GM18505 (cell line): Measurements from ENCODE around the gene DYNLT1.
"Not testable (repeated sequence)": the region's sequence is repeated elsewhere in the genome, so short reads cannot be mapped to it uniquely, and the experiment has no call there.

Experiments
- ATAC-seq: cut with Tn5 transposase; IDR thresholded peaks from one replicate; pipeline ENCODE4 v1.9.1; 2021; ENCODE audit not compliant: unreplicated experiment
- POLR2A ChIP-seq: IDR thresholded peaks from 4 replicates; pipeline ENCODE4 v1.6.1; 2011; ENCODE audit warnings: borderline replicate concordance; ENCODE audit not compliant: insufficient read depth, insufficient read length; ENCODE audit errors: extremely low read depth

DYNLT1 gene

GRCh38 chr6:158669145-158670035 lies 24.8 kb upstream of the DYNLT1 start:
- no peak for ATAC-seq

GRCh38 chr6:158668707-158669103 lies 24.2 kb upstream of the DYNLT1 start:
- ATAC-seq: no peak
- no peak for TF ChIP-seq POLR2A

More at GRCh38 chr6:158669145-158670035, 24.8 kb upstream of the DYNLT1 start:
- no peak for TF ChIP-seq POLR2A

- no peak for TF ChIP-seq POLR2A
- ATAC-seq: no peak
Measured at GRCh38 chr6:158667360-158667981, 22.9 kb upstream of the DYNLT1 start.

GRCh38 chr6:158666628-158667359 lies 22.3 kb upstream of the DYNLT1 start:
- TF ChIP-seq POLR2A: no peak
- ATAC-seq: no peak

- no peak for ATAC-seq
- TF ChIP-seq POLR2A: no peak
Measured at GRCh38 chr6:158665332-158665731, 20.8 kb upstream of the DYNLT1 start.

- ATAC-seq: no peak
- no peak for TF ChIP-seq POLR2A
Measured at GRCh38 chr6:158663625-158664165, 19.2 kb upstream of the DYNLT1 start.

GRCh38 chr6:158662954-158663624 lies 18.5 kb upstream of the DYNLT1 start:
- no peak for TF ChIP-seq POLR2A
- ATAC-seq: no peak

GRCh38 chr6:158662607-158662953 lies 18.0 kb upstream of the DYNLT1 start:
- no peak for ATAC-seq
- no peak for TF ChIP-seq POLR2A

GRCh38 chr6:158661156-158661685 lies 16.7 kb upstream of the DYNLT1 start:
- no peak for TF ChIP-seq POLR2A
- ATAC-seq: no peak

GRCh38 chr6:158660333-158660754 lies 15.8 kb upstream of the DYNLT1 start:
- TF ChIP-seq POLR2A: no peak
- ATAC-seq: no peak

GRCh38 chr6:158656986-158657385 lies 12.4 kb upstream of the DYNLT1 start:
- ATAC-seq: not testable (repeated sequence)

- no peak for TF ChIP-seq POLR2A
- ATAC-seq: no peak
Measured at GRCh38 chr6:158655569-158656450, 11.3 kb upstream of the DYNLT1 start.

GRCh38 chr6:158654960-158655489 lies 10.5 kb upstream of the DYNLT1 start:
- no peak for ATAC-seq
- no peak for TF ChIP-seq POLR2A
